ENCODE measurements around the gene CNTNAP2. TPM values are rescaled to one million over a fixed set of nuclear protein-coding genes. Genes with fewer than 3 reads are reported as not detected.

CNTNAP2 gene
- total RNA-seq, 6 experiments from 2014 or later: 1.8 to 8.1 (median 3.9) TPM

GRCh38 chr7:146878901-146879300 is 762.3 kb downstream of the CNTNAP2 start:
- Histone ChIP-seq H3K9me3 (no peaks in the 10 kb centered on the region), H3K27ac (no peak overlapping the region), H3K27me3 (no peaks in the 10 kb centered on the region), H3K4me3 (no peak overlapping the region), H3K36me3 (no peaks in the 10 kb centered on the region), H3K4me1 (no peaks in the 10 kb centered on the region)
- WGBS (ENCODE audit: insufficient coverage, low coverage, low lambda C conversion rate, missing lambda C conversion rate): 56% methylated on average over 1 of the region's 1 CpG
- intact Hi-C loops (cut with DNase I): no loop called here
- no peak for TF ChIP-seq CTCF (IDR thresholded peaks at IDR 0.05)
- TF ChIP-seq POLR2A (IDR thresholded peaks at IDR 0.05): no peak
- no peak for DNase-seq
- ATAC-seq: no peak

- WGBS (ENCODE audit: insufficient coverage, low coverage, low lambda C conversion rate, missing lambda C conversion rate): 24% methylated on average over 2 of the region's 2 CpGs
- no peak overlapping the region for H3K27ac ChIP-seq
- DNase-seq (no peak), ATAC-seq (no peak)
- no peaks in the 10 kb centered on the region for H3K27me3 ChIP-seq
- no peak for TF ChIP-seq POLR2A (IDR thresholded peaks at IDR 0.05)
- TF ChIP-seq CTCF (IDR thresholded peaks at IDR 0.05): no peak
- no peak overlapping the region for H3K4me3 ChIP-seq
- H3K4me1 ChIP-seq: no peaks in the 10 kb centered on the region
- H3K9me3 ChIP-seq: no peaks in the 10 kb centered on the region
- no peaks in the 10 kb centered on the region for H3K36me3 ChIP-seq
- intact Hi-C loops (cut with DNase I): no loop called here
Observed at GRCh38 chr7:146885231-146885630, 768.6 kb downstream of the CNTNAP2 start.

- no peak overlapping the region for H3K4me3 ChIP-seq
- TF ChIP-seq CTCF (IDR thresholded peaks at IDR 0.05) (no peak), POLR2A (IDR thresholded peaks at IDR 0.05) (no peak)
- H3K9me3 ChIP-seq: no peaks in the 10 kb centered on the region
- H3K27me3 ChIP-seq: no peaks in the 10 kb centered on the region
- no peaks in the 10 kb centered on the region for H3K4me1 ChIP-seq
- intact Hi-C loops (cut with DNase I): no loop called here
- no peaks in the 10 kb centered on the region for H3K36me3 ChIP-seq
- whole genome bisulfite sequencing (ENCODE audit: insufficient coverage, low coverage, low lambda C conversion rate, missing lambda C conversion rate): 45% methylated on average over 6 of the region's 6 CpGs
- ATAC-seq (no peak), DNase-seq (no peak)
- no peak overlapping the region for H3K27ac ChIP-seq
Observed at GRCh38 chr7:146889806-146890555, 773.4 kb downstream of the CNTNAP2 start.

- H3K4me3 ChIP-seq: no peak overlapping the region
- H3K27me3 ChIP-seq: no peaks in the 10 kb centered on the region
- DNase-seq (no peak), ATAC-seq (no peak)
- TF ChIP-seq POLR2A (IDR thresholded peaks at IDR 0.05) (no peak), CTCF (IDR thresholded peaks at IDR 0.05) (no peak)
- no peaks in the 10 kb centered on the region for H3K4me1 ChIP-seq
- 7% methylated on average over 1 of the region's 2 CpGs for WGBS (ENCODE audit: insufficient coverage, low coverage, low lambda C conversion rate, missing lambda C conversion rate)
- no peak overlapping the region for H3K27ac ChIP-seq
- H3K9me3 ChIP-seq: no peaks in the 10 kb centered on the region
- intact Hi-C loops (cut with DNase I): no loop called here
- no peaks in the 10 kb centered on the region for H3K36me3 ChIP-seq
Observed at GRCh38 chr7:146892151-146892550, 775.5 kb downstream of the CNTNAP2 start.
